GM21381 (cell line): ENCODE measurements around the gene ROR1.

Experiments
- ATAC-seq: cut with Tn5 transposase; IDR thresholded peaks from one replicate; pipeline ENCODE4 v1.9.1; 2021; ENCODE audit warnings: mild to moderate bottlenecking, moderate library complexity; ENCODE audit not compliant: unreplicated experiment

The ROR1 gene

DNA sequence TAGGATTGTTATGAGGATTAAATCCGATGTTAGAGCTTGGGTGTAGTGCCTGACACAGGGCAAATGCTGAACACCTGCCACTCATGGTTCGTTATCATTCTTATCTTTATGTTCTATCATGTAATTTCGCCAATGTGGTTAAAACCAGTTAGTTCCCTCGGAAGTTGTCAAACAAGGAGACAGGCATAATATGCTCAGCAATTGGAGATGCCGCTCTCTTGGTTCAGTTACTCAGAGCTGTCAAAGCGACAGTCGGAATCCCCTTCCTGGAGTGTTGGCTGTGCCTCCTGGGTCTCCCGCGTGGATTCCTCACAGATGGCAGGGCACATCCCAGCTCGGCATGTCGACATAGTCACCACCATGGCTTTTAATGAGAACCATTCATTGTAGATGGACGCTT lies 192.2 kb downstream of the ROR1 start:
- no peak for ATAC-seq

- ATAC-seq, result no peak
Observed at GRCh38 chr1:63967901-63968300, 194.1 kb downstream of the ROR1 start.

DNA sequence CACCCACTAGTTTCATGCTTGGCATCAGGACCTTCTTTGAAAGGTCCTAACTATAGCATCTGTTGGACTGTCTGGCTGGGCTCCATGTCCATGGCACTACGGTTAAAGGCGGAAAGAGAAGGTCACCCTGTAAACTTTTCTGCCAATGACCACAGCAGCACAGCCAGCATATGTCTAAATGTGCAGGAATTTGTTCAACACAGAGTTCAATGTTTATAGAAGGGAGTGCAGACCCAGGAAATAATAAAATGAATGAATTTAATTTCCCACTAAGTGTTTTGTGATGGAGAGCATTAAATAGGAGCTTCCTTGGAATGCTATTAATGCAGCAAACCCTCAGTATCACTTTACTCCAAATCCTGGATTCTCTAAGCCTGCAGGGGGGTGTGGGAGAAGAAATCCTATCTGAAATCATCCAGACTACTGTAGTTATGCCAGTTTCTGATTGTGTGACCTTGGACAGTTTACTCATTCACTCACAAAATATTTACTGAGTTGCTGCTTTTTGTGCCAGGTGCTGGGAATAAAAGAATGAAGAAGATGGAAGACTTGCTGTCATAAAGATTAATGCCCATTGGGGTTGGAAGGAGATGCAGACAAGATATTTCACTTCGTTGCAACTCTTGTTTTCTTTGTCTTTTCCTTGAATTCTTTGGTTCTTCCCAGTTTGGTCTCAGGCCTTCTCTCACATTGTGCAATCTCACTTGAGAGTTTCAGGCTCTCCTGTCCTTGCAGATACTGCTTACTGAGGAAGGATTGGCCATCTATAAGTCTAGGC lies 195.0 kb downstream of the ROR1 start:
- ATAC-seq, result no peak

GRCh38 chr1:63969441-63969901 lies 195.7 kb downstream of the ROR1 start:
- ATAC-seq, result no peak

DNA sequence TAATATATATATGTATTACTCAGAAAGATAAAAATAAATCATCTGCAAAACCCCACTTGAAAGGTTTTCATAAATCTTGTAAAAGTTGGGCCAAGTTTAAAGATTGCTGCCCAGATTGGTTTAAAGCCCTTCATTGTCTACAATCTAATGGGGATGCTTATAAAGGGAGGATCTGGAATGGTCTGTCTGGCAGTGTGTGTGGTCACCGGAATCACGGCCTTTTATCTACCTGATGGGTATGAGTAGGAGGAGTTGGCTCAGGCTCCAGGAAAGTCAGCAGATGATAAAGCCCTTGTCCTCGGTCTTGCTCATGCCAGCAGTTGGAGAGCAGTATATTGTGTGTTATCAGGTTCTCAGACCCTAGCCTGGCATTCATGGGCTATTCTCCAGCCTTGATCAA lies 197.7 kb downstream of the ROR1 start:
- ATAC-seq, result no peak

DNA sequence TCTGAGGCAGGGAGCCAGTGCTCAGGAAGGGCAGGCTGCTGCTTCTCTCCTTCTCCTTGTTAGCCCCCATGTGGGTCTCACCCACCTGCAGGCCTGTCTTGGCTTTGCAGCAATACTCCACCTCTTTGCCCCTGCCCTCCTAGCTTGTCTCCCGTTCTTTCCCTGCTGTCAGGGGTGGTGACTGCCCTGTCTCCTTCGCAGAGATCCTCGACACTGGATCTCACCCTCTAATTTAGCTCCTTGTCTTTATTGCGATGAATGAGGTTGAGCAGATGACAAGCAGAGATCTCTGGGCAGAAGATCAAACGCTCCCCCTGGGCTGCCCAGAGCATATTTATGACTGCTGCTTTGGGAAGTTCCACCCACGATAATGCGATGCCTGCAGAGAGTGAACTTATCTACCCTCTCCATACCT lies 199.2 kb downstream of the ROR1 start:
- ATAC-seq, result no peak

DNA sequence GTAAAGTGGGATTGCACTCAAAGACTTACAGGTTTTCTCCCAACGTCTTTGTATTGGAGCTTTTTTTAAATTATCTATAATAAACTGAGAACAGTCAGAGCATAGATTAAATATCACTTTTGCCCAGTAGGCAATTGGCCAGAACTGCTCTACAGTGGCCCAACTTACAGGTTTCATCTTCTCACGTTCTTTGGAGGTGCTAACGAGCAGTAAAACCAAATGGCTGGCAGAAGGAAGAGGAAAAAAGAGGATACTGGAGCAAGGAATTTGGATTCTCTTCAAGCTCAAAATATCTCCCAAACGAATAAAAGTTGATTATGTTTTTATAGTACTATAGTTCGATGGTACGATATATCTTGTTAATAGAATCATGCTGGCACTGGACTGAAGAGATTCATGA lies 201.1 kb downstream of the ROR1 start:
- ATAC-seq, result no peak

DNA sequence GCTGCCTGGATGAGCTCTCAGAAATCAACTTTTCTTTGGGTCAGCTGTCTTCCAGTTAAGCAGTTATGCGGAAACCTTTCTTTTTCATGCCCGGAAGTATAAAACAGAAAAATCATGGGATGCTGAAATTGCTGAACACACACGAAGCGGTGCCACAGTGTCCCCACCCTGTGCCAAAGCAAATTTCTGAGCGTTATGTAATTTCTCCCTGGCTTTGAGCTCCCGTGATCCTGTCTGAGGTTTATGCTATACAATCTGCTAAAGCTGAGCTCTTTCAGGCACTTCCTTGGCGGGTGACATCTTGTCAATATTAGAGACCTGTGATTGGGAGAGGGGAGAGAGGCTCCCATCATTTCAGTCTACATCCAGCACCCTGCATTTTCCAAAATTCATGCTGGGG lies 201.7 kb downstream of the ROR1 start:
- no peak for ATAC-seq

- ATAC-seq, result no peak
Observed at GRCh38 chr1:63976006-63976405, 202.2 kb downstream of the ROR1 start.

GRCh38 chr1:63977466-63977865 lies 203.6 kb downstream of the ROR1 start:
- no peak for ATAC-seq

GRCh38 chr1:63980740-63981407 lies 207.1 kb downstream of the ROR1 start:
- ATAC-seq, result no peak

- ATAC-seq, result no peak
Observed at GRCh38 chr1:63981408-63981773, 207.6 kb downstream of the ROR1 start.

DNA sequence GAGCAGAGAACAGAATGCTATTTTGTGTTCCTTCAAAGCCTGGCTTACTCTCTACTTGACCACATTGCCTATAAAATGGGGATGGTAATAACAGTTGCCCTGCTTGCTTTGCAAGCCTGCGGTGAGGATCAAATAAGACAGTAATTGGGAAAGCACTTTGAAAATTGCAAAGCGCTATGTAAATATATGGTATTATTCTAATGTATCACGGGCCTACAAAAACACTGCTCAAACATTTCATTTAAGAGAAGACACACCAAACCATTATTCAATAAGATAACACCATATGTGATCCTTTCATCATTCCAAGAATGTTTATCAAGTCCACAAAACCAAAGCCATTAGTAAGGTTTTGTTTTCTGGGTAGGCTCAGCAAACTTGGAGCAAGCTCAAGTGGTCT lies 208.4 kb downstream of the ROR1 start:
- ATAC-seq, result no peak

- no peak for ATAC-seq
Observed at GRCh38 chr1:63983391-63984256, 209.8 kb downstream of the ROR1 start.

DNA sequence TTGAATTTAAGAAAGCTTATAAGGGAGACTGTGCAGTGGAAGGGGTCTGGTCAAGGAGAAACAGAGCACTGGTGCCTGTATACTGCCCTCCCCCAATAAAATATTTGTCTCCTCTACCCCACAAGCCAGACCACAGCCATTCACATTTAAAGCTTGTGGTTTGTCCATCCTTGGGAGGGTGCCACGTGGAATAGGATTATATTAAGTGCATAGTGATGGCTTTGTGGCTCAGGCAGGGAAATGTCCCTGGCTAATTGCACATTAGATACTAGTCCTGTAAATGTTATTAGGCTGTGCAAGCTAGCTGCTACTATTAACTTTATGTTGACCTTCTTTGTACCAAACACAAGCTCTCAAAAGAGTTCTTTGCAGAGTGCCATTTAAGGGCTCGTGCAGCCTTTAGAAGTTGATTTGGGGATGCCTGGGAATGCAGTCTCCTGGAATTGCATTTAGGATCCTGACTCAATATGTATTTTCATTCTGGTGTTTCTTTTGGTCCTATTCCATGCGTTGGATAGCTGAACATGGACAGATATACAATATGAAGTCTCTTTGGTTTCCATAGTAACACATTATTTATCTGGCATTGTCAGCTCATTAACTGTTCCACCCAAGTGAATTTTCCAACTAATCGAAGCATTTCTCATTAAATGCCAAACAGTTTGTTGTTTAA lies 210.6 kb downstream of the ROR1 start:
- no peak for ATAC-seq

DNA sequence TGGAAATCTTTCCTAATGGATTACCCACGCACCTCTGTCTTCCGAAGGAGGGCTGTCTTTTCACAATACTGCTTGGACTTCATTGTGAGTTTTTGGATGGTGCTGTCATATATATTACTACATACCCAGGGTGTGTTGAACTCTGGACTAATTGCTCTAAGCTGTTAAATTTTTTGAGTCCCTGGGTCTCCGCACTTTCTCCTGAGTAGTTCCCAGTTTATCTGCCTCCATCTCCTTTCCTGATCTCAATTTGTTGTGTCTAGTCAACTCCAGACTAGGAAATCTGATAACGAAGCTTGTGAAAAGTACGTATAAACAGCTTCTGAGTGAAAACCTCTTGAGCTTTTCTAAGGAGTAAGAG lies 211.1 kb downstream of the ROR1 start:
- no peak for ATAC-seq

- ATAC-seq, result no peak
Observed at GRCh38 chr1:63987014-63987627, 213.3 kb downstream of the ROR1 start.

DNA sequence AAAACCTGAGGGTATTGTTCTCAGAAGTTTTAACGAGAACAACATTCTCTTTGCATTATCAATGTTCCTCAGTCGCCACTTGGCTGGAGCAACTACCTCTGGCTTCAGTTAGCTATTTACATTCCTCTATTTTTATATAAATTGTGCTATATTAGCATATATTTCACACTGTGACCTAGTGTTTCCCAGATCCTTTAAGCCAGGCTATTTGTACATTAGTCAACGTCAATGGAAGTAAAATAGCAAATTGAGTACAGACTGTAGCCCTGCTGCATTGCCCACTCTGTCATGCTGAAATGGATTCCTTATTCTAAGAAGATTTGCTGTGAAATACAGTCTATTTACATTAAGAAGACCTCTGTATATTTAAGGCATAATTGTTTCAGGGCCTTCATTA lies 213.8 kb downstream of the ROR1 start:
- no peak for ATAC-seq

GRCh38 chr1:63988941-63989340 lies 215.1 kb downstream of the ROR1 start:
- no peak for ATAC-seq

- no peak for ATAC-seq
Observed at GRCh38 chr1:63991685-63992084, 217.9 kb downstream of the ROR1 start.

- no peak for ATAC-seq
Observed at GRCh38 chr1:64000021-64000420, 226.2 kb downstream of the ROR1 start.
